Measurements from ENCODE around the gene MPDU1. TPM values are rescaled to one million over a fixed set of nuclear protein-coding genes. Genes with fewer than 3 reads are reported as not detected.
A peak's percentile ranks its signal among the peaks of the same experiment; 100 is the strongest.

The MPDU1 gene
- total and polyA plus RNA-seq, 2 of the 13 experiments (the other 11 are each of a cell fraction or from before 2014, with no cell fraction given) = 112 to 167 TPM

- TF ChIP-seq FOXA1 (IDR thresholded peaks at IDR 0.05) (no peak), FOXA1 (CRISPR knock-in tag; IDR thresholded peaks at IDR 0.05) (no peak), ZNF580 (CRISPR knock-in tag; IDR thresholded peaks at IDR 0.05; ENCODE audit: borderline replicate concordance, low read depth) (no peak), ZNF382 (CRISPR knock-in tag; IDR thresholded peaks at IDR 0.05; ENCODE audit: borderline replicate concordance) (no peak), ZNF20 (CRISPR knock-in tag; IDR thresholded peaks at IDR 0.05) (no peak), ZBTB43 (CRISPR knock-in tag; conservative IDR thresholded peaks at IDR 0.05) (peak; percentile 14; the same call in 1 of the 2 replicates), ZNF616 (CRISPR knock-in tag; IDR thresholded peaks at IDR 0.05; ENCODE audit: low read depth) (0 out of 2 replicates have a peak, but pooled peaks have one; percentile 18), MYC (CRISPR knock-in tag; IDR thresholded peaks at IDR 0.05; ENCODE audit: borderline replicate concordance) (no peak), ZNF10 (CRISPR knock-in tag; IDR thresholded peaks at IDR 0.05; ENCODE audit: borderline replicate concordance, low read depth) (no peak), ZNF576 (CRISPR knock-in tag; IDR thresholded peaks at IDR 0.05) (no peak; the same call in none of the 2 replicates), EED (CRISPR knock-in tag; IDR thresholded peaks at IDR 0.05) (0 out of 2 replicates have a peak, but pooled peaks have one; percentile 77), IRX3 (CRISPR knock-in tag; IDR thresholded peaks at IDR 0.05; ENCODE audit: borderline replicate concordance, low read depth) (peak; percentile 26; the same call in 1 of the 2 replicates), CBX5 (CRISPR knock-in tag; IDR thresholded peaks at IDR 0.05; ENCODE audit: borderline replicate concordance) (no peak), MAFF (IDR thresholded peaks at IDR 0.05; ENCODE audit: low read depth, low read length) (no peak), ZNF34 (CRISPR knock-in tag; IDR thresholded peaks at IDR 0.05; ENCODE audit: borderline replicate concordance) (no peak), ZBTB44 (CRISPR knock-in tag; IDR thresholded peaks at IDR 0.05) (no peak), ZNF383 (CRISPR knock-in tag; IDR thresholded peaks at IDR 0.05; ENCODE audit: borderline replicate concordance) (no peak), ZNF282 (IDR thresholded peaks at IDR 0.05; ENCODE audit: partially characterized antibody) (no peak), ZNF121 (CRISPR knock-in tag; IDR thresholded peaks at IDR 0.05) (peak; percentile 57; the same call in 1 of the 2 replicates), GATA4 (IDR thresholded peaks at IDR 0.05; ENCODE audit: borderline replicate concordance, low read depth) (peak; percentile 83), GTF3A (CRISPR knock-in tag; conservative IDR thresholded peaks at IDR 0.05) (no peak), ZNF563 (CRISPR knock-in tag; IDR thresholded peaks at IDR 0.05) (no peak), ZNF343 (CRISPR knock-in tag; IDR thresholded peaks at IDR 0.05) (no peak; the same call in 1 of the 2 replicates), FOXP4 (CRISPR knock-in tag; IDR thresholded peaks at IDR 0.05) (no peak; the same call in 1 of the 2 replicates)
Measured at GRCh38 chr17:7572588-7573323, 10.9 kb upstream of the MPDU1 start (continued).

All from HepG2 (cell line).